Stimulated activated CD8-positive, alpha-beta memory T cell treated with anti-CD3 and anti-CD28 coated beads, Interleukin-12 subunit alpha, Interleukin-12 subunit beta, amount 100 ng/mL, for 1 hour (primary cell): ENCODE measurements around the gene RAD1.
"Not testable (repeated sequence)": the region's sequence is repeated elsewhere in the genome, so short reads cannot be mapped to it uniquely, and the experiment has no call there.

Experiments
- DNase-seq: peaks from one replicate; pipeline ENCODE4 v3.0.0-alpha.2; 2020; ENCODE audit warnings: low read depth

Gene RAD1

GRCh38 chr5:34915139-34915855, at the start of gene RAD1, which contains the start of gene BRIX1:
RAD1 (minus strand) TSS chr5:34915504; CDS start chr5:34914892, 612 bp downstream.
BRIX1 (plus strand) TSS chr5:34915711; CDS start chr5:34915739, 28 bp downstream.
- DNase-seq, result peak; percentile 86

- DNase-seq, result no peak
These were observed 44.0 kb upstream of the RAD1 start for GRCh38 chr5:34959323-34959722.

- DNase-seq, result no peak
These were observed 42.8 kb upstream of the RAD1 start for GRCh38 chr5:34957857-34958690.

GRCh38 chr5:34957321-34957720, 42.0 kb upstream of the RAD1 start:
- DNase-seq, result no peak

GRCh38 chr5:34944460-34945047, 29.2 kb upstream of the RAD1 start:
- no peak for DNase-seq

GRCh38 chr5:34944044-34944443, 28.7 kb upstream of the RAD1 start:
- DNase-seq, result no peak

GRCh38 chr5:34941936-34942335, 26.6 kb upstream of the RAD1 start:
- no peak for DNase-seq

- no peak for DNase-seq
These were observed 17.6 kb upstream of the RAD1 start for GRCh38 chr5:34932947-34933346.

- no peak for DNase-seq
These were observed 15.6 kb upstream of the RAD1 start for GRCh38 chr5:34930870-34931269.

- DNase-seq, result no peak
These were observed 15.1 kb upstream of the RAD1 start for GRCh38 chr5:34930462-34930844.

- peak; percentile 64 for DNase-seq
These were observed 14.6 kb upstream of the RAD1 start for GRCh38 chr5:34929720-34930461.

- DNase-seq, result peak; percentile 95
These were observed 13.9 kb upstream of the RAD1 start, which contains the start of gene DNAJC21 for GRCh38 chr5:34929134-34929719. DNAJC21 (plus strand) TSS chr5:34929559; CDS start chr5:34929820, 261 bp downstream.

- no peak for DNase-seq
These were observed 13.0 kb upstream of the RAD1 start for GRCh38 chr5:34928267-34928666.

GRCh38 chr5:34927785-34928184, 12.5 kb upstream of the RAD1 start:
- DNase-seq, result no peak

GRCh38 chr5:34926318-34926888, 11.1 kb upstream of the RAD1 start:
- DNase-seq, result no peak

GRCh38 chr5:34924462-34924765, 9.1 kb upstream of the RAD1 start:
- no peak for DNase-seq

- no peak for DNase-seq
These were observed 8.6 kb upstream of the RAD1 start for GRCh38 chr5:34923694-34924461.

- not testable (repeated sequence) for DNase-seq
These were observed 8.0 kb upstream of the RAD1 start for GRCh38 chr5:34923256-34923655.

GRCh38 chr5:34919077-34919476, 3.8 kb upstream of the RAD1 start:
- no peak for DNase-seq

GRCh38 chr5:34918025-34918424, 2.7 kb upstream of the RAD1 start:
- DNase-seq, result no peak

- DNase-seq, result no peak
These were observed 1.2 kb upstream of the RAD1 start for GRCh38 chr5:34916518-34916917.
